ENCODE data around the gene SNU13.

DNA sequence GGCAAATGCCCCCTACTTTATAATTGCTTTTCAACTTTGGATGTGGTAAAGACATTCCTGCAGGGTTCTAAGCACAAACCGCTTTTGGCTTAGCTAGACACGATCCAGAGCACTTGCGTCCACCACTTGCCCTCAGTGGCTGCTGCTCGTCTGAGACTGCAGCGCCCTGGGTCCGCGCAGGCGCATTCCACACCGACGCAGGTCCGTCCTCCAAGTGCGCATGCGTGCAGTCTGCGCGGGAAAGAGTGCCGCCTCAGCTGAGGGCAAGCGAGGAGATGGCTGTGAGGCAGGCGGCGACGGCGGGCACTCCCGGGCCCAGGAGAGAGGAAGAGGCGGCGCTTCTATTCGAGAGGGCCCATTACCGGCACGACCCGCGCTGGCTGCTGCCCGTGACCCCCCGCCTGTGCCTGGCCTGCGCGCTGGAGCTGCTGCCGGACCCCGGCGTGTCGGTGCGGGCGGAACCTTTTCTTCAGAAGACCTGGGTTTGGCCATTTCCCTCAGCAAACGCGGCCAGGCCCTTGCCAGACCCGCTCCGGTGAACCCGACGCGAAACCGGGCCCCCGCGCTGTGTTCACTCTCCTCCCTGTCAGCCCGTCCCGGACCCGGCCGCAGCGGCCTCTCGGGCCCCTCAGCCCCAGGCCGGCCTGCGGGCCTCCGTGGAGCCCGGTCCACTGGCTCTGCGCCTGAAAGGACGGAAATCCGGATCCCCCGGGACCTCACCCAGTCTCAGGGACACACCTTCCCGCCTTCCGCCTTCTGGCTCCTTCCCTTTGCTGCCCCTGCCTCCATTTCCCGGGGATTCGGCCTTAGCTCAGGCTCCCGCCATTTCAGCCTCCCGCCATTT, 10.8 kb upstream of the SNU13 start, which contains the start of gene MEI1:
- TF ChIP-seq, protein P1, sequence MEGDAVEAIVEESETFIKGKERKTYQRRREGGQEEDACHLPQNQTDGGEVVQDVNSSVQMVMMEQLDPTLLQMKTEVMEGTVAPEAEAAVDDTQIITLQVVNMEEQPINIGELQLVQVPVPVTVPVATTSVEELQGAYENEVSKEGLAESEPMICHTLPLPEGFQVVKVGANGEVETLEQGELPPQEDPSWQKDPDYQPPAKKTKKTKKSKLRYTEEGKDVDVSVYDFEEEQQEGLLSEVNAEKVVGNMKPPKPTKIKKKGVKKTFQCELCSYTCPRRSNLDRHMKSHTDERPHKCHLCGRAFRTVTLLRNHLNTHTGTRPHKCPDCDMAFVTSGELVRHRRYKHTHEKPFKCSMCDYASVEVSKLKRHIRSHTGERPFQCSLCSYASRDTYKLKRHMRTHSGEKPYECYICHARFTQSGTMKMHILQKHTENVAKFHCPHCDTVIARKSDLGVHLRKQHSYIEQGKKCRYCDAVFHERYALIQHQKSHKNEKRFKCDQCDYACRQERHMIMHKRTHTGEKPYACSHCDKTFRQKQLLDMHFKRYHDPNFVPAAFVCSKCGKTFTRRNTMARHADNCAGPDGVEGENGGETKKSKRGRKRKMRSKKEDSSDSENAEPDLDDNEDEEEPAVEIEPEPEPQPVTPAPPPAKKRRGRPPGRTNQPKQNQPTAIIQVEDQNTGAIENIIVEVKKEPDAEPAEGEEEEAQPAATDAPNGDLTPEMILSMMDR (IDR thresholded peaks at IDR 0.05): no peak
- no peak for TF ChIP-seq EZH2 (IDR thresholded peaks at IDR 0.05; ENCODE audit: borderline replicate concordance, insufficient read depth, low read depth, low read length, poor library complexity, severe bottlenecking)

All from B cell (primary cell).